SW480 (cell line): ENCODE measurements around the gene ZNF180.
"Not testable (repeated sequence)": the region's sequence is repeated elsewhere in the genome, so short reads cannot be mapped to it uniquely, and the experiment has no call there.

ENCODE experiments used
- DNase-seq: peaks from one replicate; pipeline ENCODE4 v3.0.0-alpha.2; 2016; ENCODE audit warnings: low spot score

ZNF180 gene

DNA sequence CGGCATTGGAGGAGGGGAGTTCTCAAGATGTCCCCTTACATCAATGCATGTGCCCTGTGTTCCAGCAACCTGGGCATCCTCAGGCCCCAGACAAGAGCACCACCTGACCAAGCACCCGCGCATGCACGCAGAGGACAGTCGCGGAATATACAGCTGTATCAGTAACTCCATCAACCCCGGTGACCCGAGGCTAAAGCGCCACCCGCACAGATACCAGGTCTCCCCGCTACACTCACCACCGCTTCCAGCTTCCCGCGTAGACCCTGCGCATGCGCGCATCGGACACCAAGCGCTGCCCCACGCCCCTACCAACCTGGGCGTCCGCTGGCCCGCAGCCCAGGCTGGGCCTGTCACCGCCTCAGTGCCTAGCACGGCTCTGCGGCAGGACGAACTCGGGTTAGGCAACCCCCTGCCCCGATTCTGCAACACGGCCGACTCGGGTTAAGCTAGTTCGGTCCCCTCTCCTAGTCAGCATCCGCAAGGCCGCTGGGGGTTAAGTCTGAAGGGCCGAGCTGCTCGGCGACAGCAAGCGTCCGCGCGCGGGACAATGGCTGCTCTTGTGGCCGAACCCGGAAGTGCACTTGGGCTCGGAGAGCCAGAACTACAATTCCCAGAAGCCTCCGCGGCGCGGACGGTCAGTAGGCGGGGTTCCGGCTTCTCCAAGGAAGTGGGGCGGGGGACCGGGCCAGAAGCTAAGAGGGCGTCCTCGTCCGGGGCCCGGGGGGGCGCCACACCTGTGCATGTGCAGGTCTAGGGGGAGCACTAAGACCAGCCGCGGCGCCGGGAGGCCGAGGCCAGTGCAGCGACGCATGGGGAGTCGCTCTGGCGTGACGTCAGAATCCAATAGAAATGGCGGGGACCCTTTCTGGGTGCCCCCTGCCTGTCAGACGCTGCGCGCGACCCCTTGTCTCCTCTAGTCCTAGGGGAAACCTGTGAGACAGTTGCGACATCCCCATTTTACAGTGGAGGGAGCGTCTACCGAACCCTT is at the start of gene ZNF180:
TSS of gene ZNF180 (minus strand) at position 561 of the 988 bp plus-strand sequence. CDS start 3,188 bp downstream, outside the sequence.
- DNase-seq: peak; percentile 98

DNA sequence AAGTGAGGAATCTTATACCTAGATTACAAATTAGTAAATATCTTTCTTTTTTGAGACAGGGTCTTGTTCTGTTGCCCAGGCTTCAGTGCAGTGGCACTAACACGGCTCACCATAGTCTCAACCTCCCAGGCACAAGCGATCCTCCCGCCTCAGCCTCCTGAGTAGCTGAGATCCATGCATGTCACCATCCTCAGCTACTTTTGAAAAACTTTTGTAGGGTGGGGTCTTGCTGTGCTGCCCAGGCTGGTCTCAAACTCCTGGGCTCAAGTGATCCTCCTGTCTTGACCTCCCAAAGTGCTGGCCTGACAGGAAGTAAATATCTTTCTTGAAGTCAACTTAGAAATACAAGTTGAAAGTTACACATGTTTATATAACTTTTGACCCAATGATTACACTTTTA is 49.2 kb upstream of the ZNF180 start:
- no peak for DNase-seq

DNA sequence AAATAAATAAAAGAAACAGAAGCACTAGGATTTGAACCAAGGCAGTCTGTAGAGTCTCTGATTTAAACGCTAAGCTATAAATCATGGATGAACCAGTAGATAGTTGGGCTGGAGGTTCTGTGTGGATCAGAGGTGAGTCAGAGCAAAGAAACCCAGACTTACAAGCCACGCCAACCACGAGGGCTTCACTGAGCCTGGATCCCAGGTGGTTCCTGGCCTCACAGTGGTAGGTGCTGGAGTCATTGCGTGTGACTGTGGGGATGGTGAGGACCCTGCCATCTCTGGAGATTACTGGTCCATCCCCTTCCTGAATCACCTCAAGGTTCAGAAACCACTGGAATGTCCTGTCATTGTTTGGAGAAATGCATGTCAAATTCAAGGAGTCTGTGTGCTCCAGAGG is 48.4 kb upstream of the ZNF180 start:
- DNase-seq: no peak

DNA sequence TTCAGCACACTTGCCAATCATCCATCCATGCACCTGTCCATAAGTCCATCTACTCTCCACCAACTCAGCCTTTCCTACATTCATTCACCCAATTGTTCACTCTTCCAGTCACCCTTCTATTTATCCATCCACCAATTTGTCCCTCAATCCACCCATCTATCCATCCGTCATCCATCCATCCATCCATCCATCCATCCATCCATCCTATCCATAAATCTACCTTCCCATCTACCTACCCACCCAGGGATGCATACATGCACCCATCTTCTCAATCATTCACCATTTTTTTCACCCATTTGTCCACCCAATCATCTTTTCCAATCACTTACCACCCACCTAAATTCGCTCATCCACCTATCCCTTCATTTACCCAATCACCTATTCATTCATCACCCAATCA is 43.7 kb upstream of the ZNF180 start:
- DNase-seq: no peak

DNA sequence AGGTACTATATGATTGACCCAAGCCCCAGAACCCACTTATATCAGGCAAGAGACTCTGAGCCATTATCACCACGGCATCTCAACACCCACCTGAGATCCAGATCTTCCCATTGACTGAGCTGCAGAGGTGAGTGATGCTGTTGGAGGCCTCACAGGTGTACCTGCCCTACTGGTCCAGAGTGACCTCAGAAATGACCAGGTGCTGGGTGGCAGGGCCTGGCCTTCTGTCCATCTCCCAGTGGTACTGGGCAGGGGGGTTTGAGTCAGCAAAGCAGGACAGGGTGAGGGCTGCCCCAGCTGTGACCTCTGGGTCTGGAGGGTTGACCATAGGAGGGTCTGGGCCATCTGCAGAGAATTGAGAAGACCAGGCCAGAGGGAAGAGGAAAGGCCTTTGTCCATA is 42.3 kb upstream of the ZNF180 start:
- DNase-seq: no peak

DNA sequence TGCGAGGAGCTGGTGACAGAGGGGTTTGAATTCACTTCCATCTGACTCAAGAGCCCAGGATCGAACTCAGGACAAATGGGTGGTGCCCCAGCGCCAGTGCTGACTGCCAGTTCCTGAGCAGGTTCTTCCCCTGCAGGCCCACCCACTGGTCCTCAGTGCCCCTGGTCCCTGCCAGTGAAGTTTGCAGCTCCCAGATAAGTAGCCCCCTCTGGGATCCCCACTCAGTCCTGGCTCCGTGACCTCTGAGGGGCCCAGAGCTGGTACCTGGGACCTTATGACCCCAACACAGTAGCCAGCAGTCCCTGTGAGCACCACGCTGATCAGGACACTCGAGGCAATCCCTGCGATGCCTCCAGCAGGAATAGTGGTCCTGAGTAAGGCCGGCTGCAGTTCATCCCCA is 40.4 kb upstream of the ZNF180 start:
- DNase-seq: no peak

DNA sequence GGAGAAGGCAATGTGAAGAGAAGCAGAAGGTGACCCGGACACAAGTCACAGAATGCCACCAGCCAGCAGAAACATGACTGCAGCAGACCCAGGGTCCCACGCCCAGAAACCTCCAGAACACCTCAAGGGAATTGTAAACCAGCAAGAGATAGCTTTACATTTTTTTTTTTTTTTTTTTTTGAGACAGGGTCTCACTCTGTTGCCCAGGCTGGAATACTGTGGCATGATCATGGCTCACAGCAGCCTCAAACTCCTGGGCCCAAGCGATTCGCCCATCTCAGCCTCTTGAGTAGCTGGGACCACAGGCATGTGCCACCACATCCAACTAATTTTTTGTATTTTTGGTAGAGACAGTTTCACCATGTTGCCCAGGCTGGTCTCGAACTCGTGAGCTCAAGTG is 39.7 kb upstream of the ZNF180 start:
- DNase-seq: no peak

DNA sequence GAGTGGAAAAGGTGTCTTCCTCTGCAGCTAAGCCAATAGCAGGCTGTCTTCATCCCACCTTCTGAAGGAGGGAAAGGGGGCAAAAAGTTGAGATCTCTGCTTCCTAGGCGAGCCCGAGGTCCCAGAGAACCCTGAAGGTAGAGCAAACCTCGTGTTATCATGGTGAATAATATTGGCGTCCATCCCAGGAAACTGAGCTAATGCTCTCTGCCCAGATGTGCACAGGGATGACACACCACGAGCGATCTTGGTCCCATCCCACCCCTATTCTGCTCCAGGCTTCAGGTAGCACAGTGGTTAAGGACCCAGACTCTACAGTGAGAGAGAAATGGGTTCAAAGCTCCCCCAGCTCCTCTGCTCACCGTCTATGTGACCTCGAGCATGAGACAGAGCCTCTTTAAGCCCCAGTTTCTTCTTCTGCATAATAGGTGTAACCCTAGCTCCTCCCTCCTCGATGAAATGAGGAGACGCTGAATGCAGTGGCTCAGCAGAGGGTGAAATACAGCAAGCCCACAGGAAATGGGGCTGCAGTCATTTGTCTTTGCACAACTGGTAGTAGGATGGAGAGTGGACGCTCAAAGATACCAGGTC is 39.0 kb upstream of the ZNF180 start:
- DNase-seq: no peak

DNA sequence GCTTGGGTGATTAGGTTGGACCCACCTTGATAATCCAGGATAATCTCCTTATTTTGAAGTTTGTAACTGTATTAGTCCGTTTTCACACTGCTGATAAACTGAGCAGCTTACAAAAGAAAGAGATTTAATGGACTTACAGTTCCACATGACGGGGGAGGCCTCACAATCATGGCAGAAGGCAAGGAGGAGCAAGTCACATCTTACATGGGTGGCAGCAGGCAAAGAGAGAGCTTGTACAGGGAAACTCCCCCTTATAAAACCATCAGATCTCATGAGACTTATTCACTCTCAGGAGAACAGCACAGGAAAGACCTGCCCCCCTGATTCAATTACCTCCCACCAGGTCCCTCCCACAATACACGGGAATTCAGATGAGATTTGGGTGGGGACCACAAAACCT is 35.0 kb upstream of the ZNF180 start:
- not testable (repeated sequence) for DNase-seq

DNA sequence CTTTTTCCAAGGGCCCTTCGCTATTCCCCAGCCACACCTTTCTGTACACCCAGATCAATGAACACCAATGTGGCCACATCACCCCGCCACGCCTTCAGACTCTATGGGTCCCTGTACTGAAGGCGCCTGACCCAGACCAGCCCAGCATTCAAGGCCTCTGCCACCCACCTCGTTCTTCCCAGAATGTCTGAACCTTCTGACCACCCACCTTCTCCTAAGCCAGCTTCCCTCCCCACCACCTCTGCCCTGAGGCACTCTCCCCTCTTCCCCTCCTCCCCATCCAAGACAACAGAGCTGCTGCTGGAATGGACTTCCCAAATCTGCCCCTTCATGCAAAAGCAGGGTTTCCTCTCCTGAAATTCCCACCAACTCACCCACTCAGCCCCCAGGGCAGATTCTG is 32.5 kb upstream of the ZNF180 start:
- DNase-seq: no peak

DNA sequence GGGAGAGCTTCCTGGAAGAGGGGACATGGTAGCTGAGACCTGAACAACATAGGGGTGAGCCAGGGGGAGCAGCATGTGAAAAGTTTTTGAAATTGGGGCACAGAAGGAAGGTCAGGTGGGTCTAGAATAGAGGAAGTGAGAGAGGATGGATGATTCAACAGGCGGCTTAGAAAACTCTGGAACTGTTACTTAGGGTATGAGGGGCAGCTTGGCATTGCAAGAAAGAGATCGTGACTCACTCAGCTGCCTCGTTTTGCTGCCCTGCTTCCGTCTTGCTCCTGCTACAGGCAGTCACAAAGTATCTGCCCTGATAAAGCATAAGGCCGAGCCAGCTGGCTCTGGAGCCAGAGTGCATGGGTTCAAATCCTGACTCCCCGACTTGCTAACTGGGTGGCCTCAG is 30.5 kb upstream of the ZNF180 start:
- DNase-seq: no peak

DNA sequence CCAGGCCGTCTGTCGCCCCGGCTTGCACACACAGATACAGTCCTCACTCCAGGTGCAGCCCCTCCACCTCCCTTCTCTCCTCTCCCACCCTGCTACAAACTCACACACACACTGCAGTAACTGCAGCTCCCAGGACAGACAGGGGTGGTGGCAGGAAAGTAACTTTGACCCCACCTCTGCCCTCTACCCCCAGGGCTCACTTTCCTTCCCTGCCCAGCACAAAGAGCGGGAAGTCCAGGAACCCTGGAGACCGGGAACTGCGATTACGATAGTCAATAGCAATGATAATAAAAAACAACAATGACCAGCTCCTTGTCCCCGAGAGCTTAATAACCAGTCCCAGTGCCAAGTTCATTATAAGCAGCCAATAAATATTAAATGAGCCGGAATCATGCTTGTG is 29.2 kb upstream of the ZNF180 start, which contains the start of gene CEACAM20:
TSS of gene CEACAM20 (minus strand) at position 140 of the 400 bp plus-strand sequence. CDS start 166 bp downstream, outside the sequence.
- DNase-seq: no peak

DNA sequence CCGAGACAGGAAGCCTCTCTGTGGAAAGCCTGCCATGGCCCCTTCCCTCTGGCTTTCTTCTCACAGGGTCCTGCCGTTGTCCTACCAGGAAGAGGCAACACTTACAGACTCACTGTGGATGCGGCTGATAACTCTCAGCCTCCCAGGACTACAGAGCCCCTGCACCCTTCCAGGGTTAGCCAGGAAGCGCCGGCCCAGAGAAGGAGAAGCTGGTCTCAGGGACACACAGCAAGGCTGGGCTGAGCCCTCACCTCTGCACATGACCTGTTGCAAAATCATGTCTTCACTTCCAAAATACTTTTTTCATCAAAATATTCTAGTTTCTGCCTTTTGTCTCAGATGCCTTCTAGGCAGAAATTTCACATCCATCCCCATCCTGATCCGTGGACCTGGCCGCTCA is 27.2 kb upstream of the ZNF180 start:
- no peak for DNase-seq

DNA sequence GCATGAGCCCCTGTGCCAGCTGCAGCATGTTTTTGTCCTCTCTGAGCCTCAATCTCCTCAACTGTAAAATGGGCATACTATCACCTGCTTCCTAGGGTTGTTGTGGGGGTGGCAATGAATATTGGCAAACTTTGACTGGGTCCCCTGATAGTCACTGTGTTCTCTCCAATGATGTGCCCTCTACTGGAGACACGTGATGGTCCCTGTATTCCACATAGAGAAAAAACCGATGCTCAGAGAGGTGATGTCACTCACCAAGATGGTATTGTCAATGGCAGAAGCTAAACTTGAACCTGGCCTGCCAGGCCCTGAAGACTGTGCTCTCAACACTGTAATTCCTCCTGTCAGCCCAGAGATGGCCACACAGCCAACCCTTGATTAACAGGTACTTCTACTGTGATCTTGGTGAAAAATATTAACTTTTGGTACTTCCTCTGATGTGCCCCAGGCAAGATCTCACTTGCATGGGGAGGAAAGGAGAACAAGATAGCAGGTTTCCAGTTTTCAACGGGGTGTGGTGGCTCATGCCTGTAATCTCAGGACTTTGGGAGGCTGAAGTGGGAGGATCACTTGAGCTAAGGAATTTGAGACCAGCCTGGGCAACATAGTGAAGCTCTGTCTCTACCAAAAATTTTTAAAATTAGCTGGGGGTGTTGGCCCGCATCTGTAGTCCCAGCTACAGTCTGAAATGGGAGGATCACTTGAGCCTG is 25.6 kb upstream of the ZNF180 start:
- DNase-seq: no peak

DNA sequence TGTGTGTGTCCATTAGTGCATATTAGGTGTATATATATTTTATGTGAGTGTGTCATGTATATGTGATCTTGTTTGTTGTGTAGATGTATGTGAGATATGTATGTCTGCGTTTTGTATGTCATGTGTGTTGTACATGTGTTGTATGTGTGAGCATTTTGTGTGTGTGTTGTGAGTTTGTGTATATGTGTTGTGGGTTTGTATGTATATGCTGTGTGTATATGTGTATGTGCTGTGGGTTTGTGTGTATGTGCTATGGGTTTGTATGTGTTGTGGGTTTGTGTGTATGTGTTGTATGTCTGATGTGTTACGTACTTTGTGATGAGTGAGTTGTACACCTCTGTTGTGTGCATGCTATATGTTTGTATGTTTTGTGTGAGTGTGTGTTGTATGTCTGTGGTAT is 21.0 kb upstream of the ZNF180 start:
- DNase-seq: no peak

DNA sequence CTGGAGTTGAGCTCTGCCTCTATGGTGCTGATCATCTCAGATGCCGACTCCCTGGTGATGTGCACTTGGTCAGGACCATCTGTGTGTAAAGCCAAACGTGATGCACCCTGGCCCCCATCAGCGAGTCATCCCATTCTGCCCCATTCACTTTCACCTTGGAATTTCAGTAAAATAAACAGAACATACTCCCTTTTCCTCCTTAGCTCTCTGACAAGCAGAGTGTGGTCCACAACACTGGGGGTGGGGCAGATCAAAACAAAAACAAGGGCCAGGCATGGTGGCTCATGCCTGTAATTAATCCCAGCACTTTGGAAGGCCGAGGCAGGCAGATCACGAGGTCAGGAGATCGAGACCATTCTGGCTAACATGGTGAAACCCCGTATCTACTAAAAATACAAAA is 16.8 kb upstream of the ZNF180 start:
- no peak for DNase-seq

DNA sequence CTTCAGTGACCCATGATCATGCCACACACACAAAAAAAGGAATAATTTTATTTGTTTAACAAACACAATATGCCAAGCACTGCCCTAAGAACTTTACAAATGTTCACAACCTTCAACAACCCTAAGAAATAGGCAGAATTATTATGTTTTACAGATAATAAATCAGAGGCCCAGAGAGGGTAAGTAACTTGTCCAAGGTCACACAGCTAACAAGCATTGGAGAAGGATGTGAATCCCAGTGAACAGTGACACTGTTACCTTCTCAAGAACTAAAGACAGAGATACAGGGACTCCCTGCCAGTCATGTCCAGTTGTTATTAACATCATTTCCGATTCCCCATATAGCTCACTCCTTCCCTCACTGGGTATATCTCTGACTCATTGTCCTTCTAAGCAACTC is 15.6 kb upstream of the ZNF180 start:
- no peak for DNase-seq

DNA sequence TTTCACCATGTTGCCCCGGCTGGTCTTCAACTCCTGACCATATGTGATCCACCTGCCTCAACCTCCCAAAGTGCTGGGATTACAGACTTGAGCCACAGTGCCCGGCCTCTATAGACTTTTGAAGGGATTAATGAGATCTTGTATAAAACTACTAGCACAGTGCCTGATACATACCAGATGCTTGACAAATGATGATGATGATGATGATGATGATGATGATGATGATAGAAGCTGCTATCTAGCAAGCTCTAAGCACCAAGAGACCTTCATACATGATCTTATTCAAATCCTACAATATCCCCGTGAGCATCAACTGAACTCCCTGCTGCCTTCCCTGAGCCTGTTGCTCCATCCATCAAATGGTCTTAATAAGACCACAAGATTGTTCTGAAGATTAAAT is 14.7 kb upstream of the ZNF180 start:
- DNase-seq: no peak

DNA sequence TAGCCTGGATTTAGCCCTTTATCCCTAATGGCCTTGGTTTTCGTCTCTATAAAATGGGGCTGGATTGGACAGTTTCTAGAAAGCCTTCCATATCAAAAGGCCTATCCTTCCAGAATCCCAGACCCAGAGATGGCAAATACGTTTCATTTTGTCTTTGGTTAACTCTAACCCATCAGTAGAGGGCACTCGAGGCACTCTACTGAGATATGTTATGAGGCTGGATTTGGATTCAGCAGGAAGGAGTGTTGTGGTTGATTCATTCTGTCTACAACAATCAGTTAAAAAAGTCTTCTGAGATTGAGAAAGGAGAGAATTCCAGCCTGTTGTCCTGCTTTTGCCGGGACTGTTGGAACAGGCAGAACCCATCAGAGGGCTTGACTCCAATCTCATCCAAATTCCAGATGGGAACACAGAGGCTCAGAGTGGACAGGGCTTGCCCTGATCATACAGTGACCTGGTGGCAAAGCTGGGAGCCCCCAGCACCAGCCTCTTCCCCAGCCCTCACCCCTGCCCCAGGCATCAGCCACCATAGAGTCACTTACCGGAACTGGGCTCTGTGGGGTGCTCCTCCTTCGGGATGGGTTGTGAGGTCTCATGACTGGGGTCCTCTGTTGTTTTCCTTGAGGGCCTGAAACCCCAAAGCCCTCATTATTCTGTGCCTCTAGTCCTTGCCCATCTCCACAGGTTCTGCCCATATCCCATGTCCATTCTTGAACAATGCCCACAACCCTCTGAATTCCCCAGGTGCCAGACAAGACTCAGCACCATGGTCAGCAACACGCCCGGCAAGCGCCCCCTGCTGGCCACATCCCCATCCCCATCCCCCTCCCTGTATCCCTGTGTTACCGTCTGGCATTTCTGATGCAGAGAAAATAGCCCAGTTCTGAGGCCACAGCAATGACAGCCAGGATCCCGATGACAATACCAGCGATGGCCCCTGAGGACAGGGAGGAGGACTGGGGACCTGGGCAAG is 12.3 kb upstream of the ZNF180 start:
- peak; percentile 68 for DNase-seq

DNA sequence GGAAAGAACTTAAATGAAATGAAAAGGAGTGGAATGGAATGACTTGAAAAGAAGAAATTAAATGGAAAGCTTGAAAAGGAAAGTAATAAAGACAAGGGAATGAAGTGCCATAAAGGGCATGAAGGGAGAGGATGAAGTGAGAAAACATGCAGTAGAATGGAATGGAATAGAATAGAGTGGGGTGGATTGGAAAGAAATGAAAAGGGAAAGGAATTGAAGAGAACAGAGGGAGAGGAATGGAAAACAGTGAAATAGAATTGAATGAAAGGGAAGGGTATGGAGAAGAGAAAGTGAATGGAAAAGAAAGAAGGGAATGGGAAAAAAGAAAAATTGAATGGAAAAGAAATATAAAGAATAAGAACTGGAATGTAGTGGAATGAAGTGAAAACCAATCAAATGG is 9.2 kb upstream of the ZNF180 start:
- DNase-seq: no peak

DNA sequence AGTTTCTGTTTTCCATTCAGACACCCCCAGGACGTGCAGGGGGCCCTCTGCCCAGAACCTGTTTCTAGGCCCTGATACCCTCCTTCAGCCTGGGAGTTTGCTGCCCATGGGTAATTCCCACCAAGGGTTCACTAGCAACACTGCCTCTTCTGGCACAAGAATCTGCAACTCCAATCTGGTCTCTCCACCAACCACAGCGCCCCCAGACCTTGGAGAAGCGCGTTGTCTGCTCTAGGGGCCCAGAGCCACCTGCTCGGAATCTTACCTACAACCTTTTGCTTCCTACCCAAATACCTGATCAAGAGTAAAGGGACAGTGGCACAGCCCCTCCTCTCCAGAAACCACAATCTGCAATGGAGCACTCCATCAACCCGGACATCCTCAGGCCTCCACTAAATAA is 763 bp downstream of the ZNF180 start:
- DNase-seq: no peak

DNA sequence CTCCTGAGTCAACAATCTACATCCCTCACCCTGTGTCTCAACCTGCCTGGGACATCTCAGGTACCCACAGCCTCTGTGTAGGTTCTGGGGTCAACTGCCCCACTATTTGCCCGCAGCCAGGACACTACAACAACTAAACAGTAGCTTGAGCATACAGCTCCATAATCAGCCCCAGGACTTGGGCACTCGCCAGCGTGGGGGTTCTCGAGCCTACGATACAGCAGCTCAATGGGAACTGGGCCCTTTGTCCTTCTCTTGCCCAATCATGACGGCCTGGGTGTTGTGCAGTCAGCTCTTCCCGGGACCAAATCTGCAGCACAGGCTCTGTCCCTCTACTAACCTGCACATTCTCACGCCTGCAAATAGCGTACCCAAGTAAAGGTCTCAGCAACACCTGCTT is 1.3 kb downstream of the ZNF180 start:
- DNase-seq: no peak
